ENCODE measurements around the gene NUDT3.

NUDT3 gene

DNA sequence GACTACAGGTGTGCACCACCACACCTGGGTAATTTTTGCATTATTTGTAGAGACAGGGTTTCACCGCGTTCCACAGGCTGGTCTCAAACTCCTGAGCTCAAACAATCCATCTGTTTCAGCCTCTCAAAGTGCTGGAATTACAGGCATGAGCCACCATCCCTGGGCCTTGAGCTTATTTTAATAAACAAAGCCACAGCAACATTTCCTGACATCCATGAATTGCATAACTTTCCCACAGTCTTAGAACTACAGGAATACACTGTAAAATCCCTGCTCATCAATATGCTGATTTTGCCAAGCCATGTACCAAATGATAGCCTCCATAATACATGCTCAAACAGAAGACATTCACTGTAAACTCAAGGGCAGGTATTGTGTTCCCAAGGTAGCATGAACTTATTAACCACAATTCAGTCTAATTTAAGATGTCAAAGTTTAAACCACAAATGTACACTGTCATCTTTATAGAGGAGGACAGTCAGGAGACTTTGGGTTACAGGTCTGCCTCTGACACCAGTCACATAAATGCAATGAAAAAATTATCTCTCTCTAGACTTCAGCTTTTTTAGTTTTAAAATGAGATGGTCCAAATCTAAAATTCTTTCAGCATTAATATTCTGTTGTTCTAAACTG lies 40.0 kb downstream of the NUDT3 start:
- no peaks in the 10 kb centered on the region for H3K9me3 ChIP-seq (ENCODE audit: insufficient read depth, low read length)
- DNase-seq (ENCODE audit: low read depth, low spot score): no peak
- TF ChIP-seq SUZ12 (IDR thresholded peaks at IDR 0.05; ENCODE audit: extremely low read depth, insufficient read depth, insufficient read length) (no peak), ZNF274 (IDR thresholded peaks at IDR 0.05; ENCODE audit: low read depth, low read length) (no peak), YY1 (IDR thresholded peaks at IDR 0.05; ENCODE audit: insufficient read depth, insufficient read length) (no peak)

DNA sequence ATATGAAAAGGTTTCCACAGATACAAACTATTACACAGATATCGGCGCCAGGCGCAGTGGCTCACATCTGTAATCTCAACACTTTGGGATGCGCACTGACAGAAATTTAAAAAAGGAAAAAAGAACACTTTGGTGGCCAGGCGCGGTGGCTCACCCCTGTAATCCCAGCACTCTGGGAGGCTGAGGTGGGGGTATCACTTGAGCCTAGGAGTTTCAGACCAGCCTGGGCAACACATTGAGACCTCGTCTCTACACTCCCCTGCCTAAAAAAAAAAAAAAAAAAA lies 41.6 kb downstream of the NUDT3 start:
- Histone ChIP-seq H3K4me3 (ENCODE audit: insufficient read length, low read depth) (no peak overlapping the region), H3K36me3 (ENCODE audit: insufficient read depth, insufficient read length, low read length) (no peaks in the 10 kb centered on the region), H3K27me3 (ENCODE audit: insufficient read depth, insufficient read length) (no peaks in the 10 kb centered on the region)

More for the DNA sequence above, 40.0 kb downstream of the NUDT3 start:
- Histone ChIP-seq H3K9ac (ENCODE audit: insufficient read length, low read depth) (no peak overlapping the region), H3K27me3 (ENCODE audit: insufficient read depth, insufficient read length) (no peaks in the 10 kb centered on the region), H3K36me3 (ENCODE audit: insufficient read depth, insufficient read length, low read length) (no peaks in the 10 kb centered on the region), H3K4me3 (ENCODE audit: insufficient read length, low read depth) (no peak overlapping the region), H3K4me1 (ENCODE audit: insufficient read depth, insufficient read length) (peaks cover 2% of the 10 kb centered on the region)

DNA sequence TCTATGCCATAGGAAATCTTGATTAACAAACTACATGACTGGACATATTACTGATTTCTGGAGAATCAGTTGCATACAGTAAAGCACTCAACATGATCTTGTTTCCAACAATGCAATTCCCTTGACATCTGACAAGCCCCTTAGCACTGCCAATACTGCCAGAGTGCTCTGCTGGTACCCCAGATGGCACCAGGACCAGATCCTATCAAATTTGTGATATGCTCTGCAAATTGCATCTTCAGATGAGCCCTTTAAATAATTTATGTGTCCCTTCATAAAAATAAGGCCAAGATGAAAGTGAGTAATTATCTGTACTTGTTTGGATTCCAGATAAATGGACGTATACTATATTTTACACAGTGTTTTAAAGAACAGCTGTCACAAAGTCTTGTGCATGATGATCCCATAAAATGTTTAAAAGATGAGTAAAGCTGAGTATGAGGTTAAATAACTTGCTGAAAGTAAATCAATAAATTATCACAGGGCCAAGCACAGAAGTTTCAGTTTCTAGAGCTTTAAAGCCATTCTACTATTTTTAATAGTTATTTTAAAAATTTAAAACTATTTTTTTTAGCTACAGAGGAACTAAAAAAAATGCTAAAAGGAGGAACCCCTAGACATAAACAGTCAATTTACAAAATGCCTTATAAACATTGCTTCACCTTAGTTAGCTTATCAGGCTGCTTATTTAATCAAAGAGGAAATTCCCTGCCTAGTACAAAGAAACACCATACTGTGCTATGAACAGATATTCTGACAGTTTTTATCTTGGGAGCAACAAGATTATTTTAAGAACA lies 42.1 kb downstream of the NUDT3 start:
- Histone ChIP-seq H3K36me3 (ENCODE audit: insufficient read depth, insufficient read length, low read length) (no peaks in the 10 kb centered on the region), H3K4me3 (ENCODE audit: insufficient read length, low read depth) (no peak overlapping the region), H3K27me3 (ENCODE audit: insufficient read depth, insufficient read length) (no peaks in the 10 kb centered on the region), H3K9ac (ENCODE audit: insufficient read length, low read depth) (no peak overlapping the region), H3K9me3 (ENCODE audit: insufficient read depth, low read length) (no peaks in the 10 kb centered on the region), H3K4me1 (ENCODE audit: insufficient read depth, insufficient read length) (peaks cover 2% of the 10 kb centered on the region)
- no peak for TF ChIP-seq SUZ12 (IDR thresholded peaks at IDR 0.05; ENCODE audit: extremely low read depth, insufficient read depth, insufficient read length)
- TF ChIP-seq YY1 (IDR thresholded peaks at IDR 0.05; ENCODE audit: insufficient read depth, insufficient read length): no peak
- TF ChIP-seq ZNF274 (IDR thresholded peaks at IDR 0.05; ENCODE audit: low read depth, low read length): no peak
- DNase-seq (ENCODE audit: low read depth, low spot score): no peak

More for the DNA sequence above, 41.6 kb downstream of the NUDT3 start:
- peaks cover 2% of the 10 kb centered on the region for H3K4me1 ChIP-seq (ENCODE audit: insufficient read depth, insufficient read length)
- H3K9me3 ChIP-seq (ENCODE audit: insufficient read depth, low read length): no peaks in the 10 kb centered on the region
- no peak overlapping the region for H3K9ac ChIP-seq (ENCODE audit: insufficient read length, low read depth)
- no peak for DNase-seq (ENCODE audit: low read depth, low spot score)
- TF ChIP-seq SUZ12 (IDR thresholded peaks at IDR 0.05; ENCODE audit: extremely low read depth, insufficient read depth, insufficient read length) (no peak), YY1 (IDR thresholded peaks at IDR 0.05; ENCODE audit: insufficient read depth, insufficient read length) (no peak), ZNF274 (IDR thresholded peaks at IDR 0.05; ENCODE audit: low read depth, low read length) (no peak)

DNA sequence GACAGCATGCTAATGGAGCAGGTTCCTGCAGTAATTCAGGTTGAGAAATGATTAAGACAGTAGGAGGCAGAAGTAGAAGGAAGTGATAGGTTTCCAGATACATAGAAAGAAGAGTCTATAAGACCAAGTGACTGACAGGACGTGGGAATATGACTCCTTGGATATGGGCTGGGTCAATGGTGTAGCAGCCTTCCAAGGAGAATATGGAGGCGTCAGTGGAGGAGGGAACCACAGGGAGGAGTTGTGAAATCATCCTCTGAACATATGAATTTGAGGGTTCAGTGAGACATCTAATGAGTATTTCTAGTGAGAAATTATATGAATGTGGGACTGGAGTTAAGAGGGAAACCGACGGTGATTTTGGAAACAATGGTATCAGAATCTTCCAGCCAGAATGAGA lies 43.3 kb downstream of the NUDT3 start:
- no peak for DNase-seq (ENCODE audit: low read depth, low spot score)
- no peaks in the 10 kb centered on the region for H3K9me3 ChIP-seq (ENCODE audit: insufficient read depth, low read length)
- no peaks in the 10 kb centered on the region for H3K36me3 ChIP-seq (ENCODE audit: insufficient read depth, insufficient read length, low read length)
- TF ChIP-seq SUZ12 (IDR thresholded peaks at IDR 0.05; ENCODE audit: extremely low read depth, insufficient read depth, insufficient read length) (no peak), ZNF274 (IDR thresholded peaks at IDR 0.05; ENCODE audit: low read depth, low read length) (no peak), YY1 (IDR thresholded peaks at IDR 0.05; ENCODE audit: insufficient read depth, insufficient read length) (no peak)
- H3K4me1 ChIP-seq (ENCODE audit: insufficient read depth, insufficient read length): peaks cover 2% of the 10 kb centered on the region
- no peaks in the 10 kb centered on the region for H3K27me3 ChIP-seq (ENCODE audit: insufficient read depth, insufficient read length)
- no peak overlapping the region for H3K9ac ChIP-seq (ENCODE audit: insufficient read length, low read depth)
- no peak overlapping the region for H3K4me3 ChIP-seq (ENCODE audit: insufficient read length, low read depth)

DNA sequence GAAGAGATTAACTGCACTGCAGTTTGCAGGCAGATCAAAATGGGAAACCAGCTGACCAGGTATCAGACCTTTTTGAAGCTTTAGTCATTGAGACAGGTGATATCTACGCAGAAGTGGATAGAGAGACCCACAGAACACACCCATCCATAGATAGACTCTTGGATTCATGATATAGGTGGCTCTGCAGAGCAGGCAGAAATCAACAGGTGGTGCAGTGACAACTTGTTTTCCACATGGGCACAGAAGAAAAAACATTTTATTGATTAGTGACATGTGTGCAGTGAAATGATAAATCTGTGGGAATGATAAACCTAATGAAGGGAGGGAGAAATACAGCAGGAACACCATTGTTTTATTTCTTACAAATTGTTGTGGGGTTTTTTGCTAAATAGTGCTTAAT lies 45.2 kb downstream of the NUDT3 start:
- H3K9me3 ChIP-seq (ENCODE audit: insufficient read depth, low read length): no peaks in the 10 kb centered on the region
- no peaks in the 10 kb centered on the region for H3K27me3 ChIP-seq (ENCODE audit: insufficient read depth, insufficient read length)
- H3K36me3 ChIP-seq (ENCODE audit: insufficient read depth, insufficient read length, low read length): no peaks in the 10 kb centered on the region
- no peak overlapping the region for H3K4me3 ChIP-seq (ENCODE audit: insufficient read length, low read depth)
- no peak for TF ChIP-seq ZNF274 (IDR thresholded peaks at IDR 0.05; ENCODE audit: low read depth, low read length)
- TF ChIP-seq YY1 (IDR thresholded peaks at IDR 0.05; ENCODE audit: insufficient read depth, insufficient read length): no peak
- no peak overlapping the region for H3K9ac ChIP-seq (ENCODE audit: insufficient read length, low read depth)
- peaks cover 2% of the 10 kb centered on the region for H3K4me1 ChIP-seq (ENCODE audit: insufficient read depth, insufficient read length)
- DNase-seq (ENCODE audit: low read depth, low spot score): no peak

DNA sequence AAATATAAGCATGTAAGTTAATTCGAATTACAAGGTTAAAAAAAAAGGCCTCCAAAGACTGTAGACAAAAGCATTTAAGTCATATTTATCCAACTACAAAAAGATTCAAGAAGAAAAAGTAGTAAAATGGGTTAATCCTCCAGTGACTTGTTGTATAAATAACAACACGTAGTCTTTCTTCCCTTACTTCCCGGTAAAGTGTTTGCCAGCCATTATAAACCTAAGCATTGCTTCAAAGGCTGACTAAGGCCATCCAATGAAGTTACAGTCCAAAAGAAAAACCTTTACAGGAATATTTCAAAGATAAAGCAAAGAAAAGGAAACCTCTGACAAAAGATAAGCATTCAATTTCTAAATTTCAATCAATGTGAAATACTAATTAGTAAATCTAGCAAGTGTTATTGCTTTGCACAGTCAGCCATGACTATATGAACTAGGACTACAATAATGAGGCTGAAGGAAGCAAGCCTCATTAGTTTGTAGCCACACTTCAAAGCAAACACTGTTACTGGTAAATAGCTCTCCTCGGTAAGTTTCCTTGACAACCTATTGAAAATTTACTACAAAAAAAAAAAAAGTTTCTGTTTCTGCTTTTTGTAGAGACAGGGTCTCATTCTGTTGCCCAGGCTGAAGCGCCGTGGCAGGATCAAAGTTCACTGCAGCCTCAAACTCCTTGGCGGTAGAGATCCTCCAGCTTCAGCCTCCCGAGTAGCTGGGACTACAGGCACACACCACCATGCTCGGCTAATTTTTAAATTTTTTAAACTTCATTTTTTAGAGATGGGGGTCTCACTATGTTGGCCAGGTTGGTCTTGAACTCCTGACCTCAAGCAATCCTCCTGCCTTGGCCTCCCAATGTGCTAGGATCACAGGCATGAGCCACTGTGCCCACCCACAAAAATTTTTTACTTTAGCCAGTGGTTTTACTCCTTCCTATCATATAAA lies 46.0 kb downstream of the NUDT3 start:
- Histone ChIP-seq H3K9ac (ENCODE audit: insufficient read length, low read depth) (no peak overlapping the region), H3K9me3 (ENCODE audit: insufficient read depth, low read length) (no peaks in the 10 kb centered on the region), H3K4me1 (ENCODE audit: insufficient read depth, insufficient read length) (peaks cover 2% of the 10 kb centered on the region), H3K36me3 (ENCODE audit: insufficient read depth, insufficient read length, low read length) (peaks cover 3% of the 10 kb centered on the region), H3K27me3 (ENCODE audit: insufficient read depth, insufficient read length) (no peaks in the 10 kb centered on the region), H3K4me3 (ENCODE audit: insufficient read length, low read depth) (no peak overlapping the region)
- DNase-seq (ENCODE audit: low read depth, low spot score): no peak
- no peak for TF ChIP-seq SUZ12 (IDR thresholded peaks at IDR 0.05; ENCODE audit: extremely low read depth, insufficient read depth, insufficient read length)
- TF ChIP-seq YY1 (IDR thresholded peaks at IDR 0.05; ENCODE audit: insufficient read depth, insufficient read length): no peak
- TF ChIP-seq ZNF274 (IDR thresholded peaks at IDR 0.05; ENCODE audit: low read depth, low read length): no peak

DNA sequence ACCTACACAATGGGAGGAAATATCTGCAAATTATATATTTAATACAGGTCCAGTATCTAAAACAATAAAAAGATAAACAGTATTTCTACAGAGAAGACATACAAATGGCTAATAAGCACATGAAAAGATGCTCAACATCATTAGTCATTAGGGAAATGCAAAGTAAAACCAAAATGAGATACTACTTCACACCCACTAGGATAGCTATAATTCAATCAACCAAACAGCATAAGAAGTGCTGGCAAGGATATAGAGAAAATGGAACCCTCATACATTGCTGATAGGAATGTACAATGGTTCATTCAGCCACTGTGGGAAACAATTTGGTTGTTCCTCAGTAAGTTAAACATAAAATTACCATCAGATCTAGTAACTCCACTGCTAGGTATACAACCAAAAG lies 48.7 kb downstream of the NUDT3 start:
- Histone ChIP-seq H3K36me3 (ENCODE audit: insufficient read depth, insufficient read length, low read length) (peaks cover 18% of the 10 kb centered on the region), H3K4me1 (ENCODE audit: insufficient read depth, insufficient read length) (peaks cover 2% of the 10 kb centered on the region), H3K27me3 (ENCODE audit: insufficient read depth, insufficient read length) (no peaks in the 10 kb centered on the region), H3K4me3 (ENCODE audit: insufficient read length, low read depth) (no peak overlapping the region), H3K9me3 (ENCODE audit: insufficient read depth, low read length) (no peaks in the 10 kb centered on the region), H3K9ac (ENCODE audit: insufficient read length, low read depth) (no peak overlapping the region)
- TF ChIP-seq ZNF274 (IDR thresholded peaks at IDR 0.05; ENCODE audit: low read depth, low read length): no peak
- TF ChIP-seq SUZ12 (IDR thresholded peaks at IDR 0.05; ENCODE audit: extremely low read depth, insufficient read depth, insufficient read length): no peak
- no peak for TF ChIP-seq YY1 (IDR thresholded peaks at IDR 0.05; ENCODE audit: insufficient read depth, insufficient read length)
- DNase-seq (ENCODE audit: low read depth, low spot score): no peak
